Transverse colon (tissue), 4 donors: ENCODE data around the gene C10orf71. TPM values are rescaled to one million over a fixed set of nuclear protein-coding genes. Genes with fewer than 3 reads are reported as not detected.

ENCODE experiments used
- DNase-seq: peaks from one replicate; pipeline ENCODE4 v3.0.0-alpha.2; 2019
- H3K27ac ChIP-seq, 4 donors: fragments of 200-600 bp; sonication (generic); 2 replicates each; pipeline ENCODE4 v1.5.1; 2016 to 2018; ENCODE audit warnings: inconsistent platforms in 4 of 4
- H3K27me3 ChIP-seq: fragments of 200-600 bp; sonication (generic); 2 replicates; pipeline ENCODE4 v1.5.1; 2017; ENCODE audit warnings: inconsistent platforms
- H3K36me3 ChIP-seq, 4 donors: fragments of 200-600 bp; sonication (generic); 2 replicates each; pipeline ENCODE4 v1.5.1; 2017 to 2019; ENCODE audit warnings: inconsistent platforms in 4 of 4
- H3K4me1 ChIP-seq, 4 donors: fragments of 200-600 bp; sonication (generic); 2 replicates each; pipeline ENCODE4 v1.5.1; 2017 to 2020; ENCODE audit warnings: inconsistent platforms in 4 of 4
- H3K4me3 ChIP-seq, 4 donors: fragments of 200-600 bp; sonication (generic); 1 replicate in 1 of 4; 2 replicates in 3 of 4; pipeline versions ENCODE4 v1.5.1 to v1.6.1; 2017 to 2019; ENCODE audit warnings: inconsistent platforms in 4 of 4
- H3K9me3 ChIP-seq, 2 donors: fragments of 200-600 bp; sonication (generic); 2 replicates each; pipeline ENCODE4 v1.5.1; 2017 to 2019; ENCODE audit warnings: inconsistent platforms in 2 of 2
- CTCF ChIP-seq, 5 experiments: fragments of 200-600 bp in 3 of 5; fragments of 450-650 bp in 2 of 5; sonication (generic) in 3 of 5; IDR thresholded peaks; 1 replicate in 2 of 5; 2 replicates in 3 of 5; pipeline ENCODE4 v1.5.1; 2016 to 2017; ENCODE audit warnings: antibody characterized with exemption in 5 of 5, inconsistent platforms in 3 of 5, mild to moderate bottlenecking in 2 of 5, moderate library complexity in 1 of 5
- EP300 ChIP-seq: sonication (generic); formaldehyde crosslinking; IDR thresholded peaks from one replicate; pipeline ENCODE4 v1.6.1; 2017; ENCODE audit warnings: antibody characterized with exemption, low read depth
- POLR2A ChIP-seq: fragments of 450-650 bp; IDR thresholded peaks from one replicate; pipeline ENCODE4 v1.6.1; 2016; ENCODE audit warnings: antibody characterized with exemption, mild to moderate bottlenecking, moderate library complexity
- POLR2AphosphoS5 ChIP-seq, 3 donors: sonication (generic); formaldehyde crosslinking; IDR thresholded peaks; one replicate each; pipeline ENCODE4 v1.6.1; 2016; ENCODE audit warnings: antibody characterized with exemption in 3 of 3
- WGBS, 2 donors: methylation state at CpG; one replicate each; pipeline ENCODE4 v1.1.5; 2018; ENCODE audit warnings: low coverage in 1 of 2; 5-methylcytosine and 5-hydroxymethylcytosine counted together
- in situ Hi-C, 4 donors: fragments of 200-750 bp; cut with MboI; loops; one replicate each; pipeline versions ENCODE4 v1.15.0 to v1.15.1; 2017; ENCODE audit warnings: low sequenced_read_pairs in 3 of 4, low pct_ligation_motif_present in 1 of 4, low pct_unique_long_range_greater_than_20kb in 1 of 4
- intact Hi-C: fragments of 100-400 bp; cut with DNase I; formaldehyde crosslinking; loops from one replicate; pipeline ENCODE4 v1.15.1; 2023; ENCODE audit warnings: low total_unique reads
- total RNA-seq, 4 donors: library from RNA; depleted of rRNA; stranded (reverse); fragments of >200 nt; gene quantifications; one replicate each; pipeline ENCODE4 v1.1.0, GENCODE V29; 2016

Gene C10orf71
- total RNA-seq, 4 donors from 2014 or later: under 0.01 TPM; not detected in 3

DNA sequence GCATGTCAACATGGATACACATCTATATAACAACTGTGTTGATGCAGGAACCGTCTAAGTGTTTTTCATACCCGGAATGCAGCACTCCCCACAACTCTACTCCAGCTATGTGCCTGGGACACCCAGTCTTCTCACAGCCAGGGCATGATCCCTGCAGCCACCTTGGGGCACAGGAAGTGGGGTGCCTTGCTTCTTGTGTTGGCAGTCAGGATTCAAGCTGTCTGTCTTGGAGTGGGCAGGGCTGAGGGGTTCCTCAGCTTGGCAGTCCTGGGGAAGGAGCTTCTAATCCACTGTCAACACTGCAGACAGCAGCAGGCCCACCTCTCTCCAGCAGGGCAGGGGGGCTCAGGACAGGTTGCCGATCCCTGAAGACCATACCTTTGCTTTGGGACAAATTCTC is 55.6 kb downstream of the C10orf71 start:
- H3K27ac ChIP-seq: no peak overlapping the region
- no peaks in the 10 kb centered on the region for H3K27me3 ChIP-seq
- no peak for DNase-seq
- WGBS, 2 donors: 83 to 93% methylated on average over 2 to 3 of the region's 3 CpGs
- in situ Hi-C loops (no loop called here), intact Hi-C loops (no loop called here)
- no peaks in the 10 kb centered on the region for H3K4me1 ChIP-seq
- no peaks in the 10 kb centered on the region for H3K9me3 ChIP-seq
- H3K4me3 ChIP-seq: no peak overlapping the region
- no peaks in the 10 kb centered on the region for H3K36me3 ChIP-seq
- no peak for TF ChIP-seq EP300
- TF ChIP-seq POLR2A: no peak
- TF ChIP-seq CTCF (IDR thresholded peaks at IDR 0.05): no peak
- TF ChIP-seq POLR2AphosphoS5 (IDR thresholded peaks at IDR 0.05): no peak

DNA sequence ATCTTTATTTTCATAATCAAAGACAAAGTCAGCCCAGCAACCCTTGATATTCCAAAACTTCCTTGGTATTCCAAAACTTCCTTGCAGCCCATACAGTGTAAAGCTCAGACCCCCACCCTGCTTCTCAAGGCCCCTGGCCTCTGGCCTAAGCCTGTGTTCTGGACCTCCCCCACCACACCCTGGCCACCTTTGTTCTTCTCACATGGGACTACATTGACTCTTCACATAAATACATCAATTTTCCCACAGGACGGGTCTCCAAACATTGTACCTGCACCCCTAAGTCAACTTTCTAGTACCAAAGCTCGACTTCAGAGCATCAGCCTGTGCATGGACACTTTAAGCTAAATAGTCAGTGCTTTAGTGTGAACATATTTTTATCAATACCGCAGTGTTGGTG is 56.3 kb downstream of the C10orf71 start:
- in situ Hi-C loops (no loop called here), intact Hi-C loops (no loop called here)
- DNase-seq: no peak
- Histone ChIP-seq H3K9me3 (no peaks in the 10 kb centered on the region), H3K27ac (no peak overlapping the region), H3K4me1 (no peaks in the 10 kb centered on the region), H3K36me3 (no peaks in the 10 kb centered on the region), H3K4me3 (no peak overlapping the region), H3K27me3 (no peaks in the 10 kb centered on the region)
- TF ChIP-seq POLR2A (no peak), EP300 (no peak), CTCF (IDR thresholded peaks at IDR 0.05) (no peak), POLR2AphosphoS5 (IDR thresholded peaks at IDR 0.05) (no peak)
- 68 to 77% methylated on average over 2 to 3 of the region's 3 CpGs for WGBS, 2 donors

DNA sequence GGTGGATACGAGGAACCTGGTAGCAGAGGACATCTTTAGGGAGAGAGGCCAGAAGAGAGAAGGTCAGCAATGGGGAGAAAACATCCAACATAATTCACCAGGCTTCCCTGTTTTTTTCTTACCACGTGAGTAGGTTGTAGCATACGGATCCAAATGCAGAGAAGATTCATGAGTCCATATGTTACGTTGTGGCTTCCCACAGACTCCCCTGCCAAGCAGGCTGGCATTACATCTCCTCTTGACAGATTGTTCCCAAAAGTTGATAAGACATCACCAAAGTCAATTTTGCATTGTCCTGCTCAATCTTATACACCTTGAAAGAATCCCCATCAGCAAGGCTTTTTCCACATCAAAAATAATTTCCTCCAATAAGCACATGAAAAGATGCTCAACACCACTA is 57.2 kb downstream of the C10orf71 start:
- Histone ChIP-seq H3K27ac (no peak overlapping the region), H3K4me3 (no peak overlapping the region), H3K36me3 (no peaks in the 10 kb centered on the region), H3K4me1 (no peaks in the 10 kb centered on the region), H3K9me3 (no peaks in the 10 kb centered on the region), H3K27me3 (no peaks in the 10 kb centered on the region)
- DNase-seq: no peak
- in situ Hi-C loops: no loop called here
- WGBS, 2 donors: 78 to 93% methylated on average over 3 to 4 of the region's 4 CpGs
- intact Hi-C loops: no loop called here
- no peak for TF ChIP-seq POLR2A
- TF ChIP-seq EP300: no peak
- TF ChIP-seq POLR2AphosphoS5 (IDR thresholded peaks at IDR 0.05): no peak
- TF ChIP-seq CTCF (IDR thresholded peaks at IDR 0.05): no peak

- H3K9me3 ChIP-seq: no peaks in the 10 kb centered on the region
- DNase-seq: no peak
- no peak overlapping the region for H3K4me3 ChIP-seq
- intact Hi-C loops (no loop called here), in situ Hi-C loops (no loop called here)
- no peaks in the 10 kb centered on the region for H3K27me3 ChIP-seq
- no peak for TF ChIP-seq POLR2A
- no peak for TF ChIP-seq EP300
- no peak for TF ChIP-seq CTCF (IDR thresholded peaks at IDR 0.05)
- no peak for TF ChIP-seq POLR2AphosphoS5 (IDR thresholded peaks at IDR 0.05)
- H3K27ac ChIP-seq: no peak overlapping the region
- H3K36me3 ChIP-seq: no peaks in the 10 kb centered on the region
- no peaks in the 10 kb centered on the region for H3K4me1 ChIP-seq
- WGBS, 2 donors: 69 to 74% methylated on average over 1 of the region's 1 CpG
These were observed 58.0 kb downstream of the C10orf71 start for GRCh38 chr10:49356944-49357343.
